HG03097 (cell line): ENCODE measurements around the gene PAWR.
A peak's percentile ranks its signal among the peaks of the same experiment; 100 is the strongest.
"Not testable (repeated sequence)": the region's sequence is repeated elsewhere in the genome, so short reads cannot be mapped to it uniquely, and the experiment has no call there.

Source experiments
- ATAC-seq: cut with Tn5 transposase; IDR thresholded peaks from one replicate; pipeline ENCODE4 v1.9.1; 2021; ENCODE audit not compliant: unreplicated experiment, low FRiP score

The PAWR gene

DNA sequence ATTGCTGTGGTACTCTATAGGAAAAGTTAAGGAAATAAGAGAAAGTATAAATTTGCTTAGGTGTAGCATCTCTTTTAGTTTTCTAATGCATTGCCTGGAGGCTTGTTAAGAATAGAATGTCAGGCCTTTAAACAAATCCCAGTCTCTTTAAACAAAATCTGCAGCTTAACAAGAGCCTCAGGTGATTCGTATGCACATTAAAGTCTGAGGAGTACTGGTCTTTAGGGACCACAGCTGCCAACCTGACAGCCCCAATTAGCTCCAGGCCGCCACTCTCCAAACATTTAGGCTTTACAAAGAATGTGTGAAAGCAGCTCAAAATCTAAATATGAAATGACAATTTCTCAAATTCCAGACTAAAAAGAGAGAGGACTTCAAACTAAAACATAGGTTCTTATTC is 35.7 kb downstream of the PAWR start:
- ATAC-seq: no peak

DNA sequence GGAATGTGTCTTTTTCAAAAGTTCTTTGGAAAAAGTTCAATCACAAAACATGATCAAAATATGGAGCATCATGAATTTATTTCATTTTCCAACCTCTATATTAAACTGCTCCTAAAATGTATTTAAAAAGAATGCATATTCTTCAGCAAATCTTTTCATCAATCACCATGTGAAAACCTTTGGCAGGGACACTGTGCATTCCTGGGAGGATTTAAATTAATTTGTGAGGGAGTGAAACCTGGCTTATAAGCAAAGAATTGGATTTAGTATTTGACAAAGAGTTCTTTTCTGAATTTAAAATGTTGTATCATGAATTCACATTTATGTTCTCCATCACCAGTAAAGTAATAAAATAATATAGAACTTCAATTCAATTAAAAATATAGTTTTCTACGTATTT is 38.2 kb downstream of the PAWR start:
- no peak for ATAC-seq

DNA sequence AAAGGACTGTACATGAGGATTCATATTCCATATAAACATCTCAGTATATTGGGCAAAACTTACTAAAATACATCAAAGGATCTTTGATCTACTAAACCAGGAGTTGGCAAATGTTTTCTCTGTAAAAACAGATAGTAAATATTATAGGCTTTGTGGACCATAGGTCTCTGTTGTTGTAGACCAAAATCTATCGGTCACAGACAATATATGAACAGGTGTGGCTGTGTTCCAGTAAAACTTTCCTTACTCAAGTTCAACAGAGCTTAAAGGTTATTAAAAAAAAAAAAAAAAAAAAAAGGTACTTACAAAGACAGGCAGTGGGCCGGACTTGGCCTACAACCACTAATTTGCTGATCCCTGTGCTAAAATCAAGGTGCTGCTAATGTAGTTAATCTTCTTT is 40.3 kb downstream of the PAWR start:
- ATAC-seq: no peak

DNA sequence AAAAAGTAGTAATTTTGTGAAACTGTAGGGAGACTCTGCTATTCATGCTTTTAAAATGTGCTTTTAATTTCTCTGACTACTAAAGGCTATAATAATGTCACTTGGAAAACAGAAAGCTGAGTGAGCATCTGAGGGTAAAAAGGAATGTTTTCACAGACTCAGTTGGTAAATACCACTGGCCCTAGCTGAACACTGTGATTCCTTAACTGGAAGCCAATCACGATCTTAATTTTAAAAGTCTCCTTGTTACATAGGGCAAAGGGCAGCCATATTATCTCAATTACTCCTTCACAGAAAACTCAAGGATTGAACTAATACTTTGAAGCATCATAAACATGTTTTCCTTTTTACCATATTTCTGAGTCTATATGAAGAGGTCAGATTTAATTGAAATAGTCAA is 41.9 kb downstream of the PAWR start:
- ATAC-seq: no peak

DNA sequence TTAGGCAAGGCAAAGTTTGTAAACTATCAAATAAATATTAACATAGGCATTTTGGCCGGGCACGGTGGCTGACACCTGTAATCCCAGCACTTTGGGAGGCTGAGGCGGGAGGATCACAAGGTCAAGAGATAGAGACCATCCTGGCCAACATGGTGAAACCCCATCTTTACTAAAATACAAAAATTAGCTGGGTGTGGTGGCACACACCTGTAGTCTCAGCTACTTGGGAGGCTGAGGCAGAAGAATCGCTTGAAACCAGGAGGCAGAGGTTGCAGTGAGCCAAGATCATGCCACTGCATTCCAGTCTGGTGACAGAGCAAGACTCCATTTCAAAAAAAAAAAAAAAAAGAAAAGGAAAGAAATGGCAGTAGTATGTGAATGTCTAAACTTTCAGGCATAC is 43.9 kb downstream of the PAWR start:
- not testable (repeated sequence) for ATAC-seq

DNA sequence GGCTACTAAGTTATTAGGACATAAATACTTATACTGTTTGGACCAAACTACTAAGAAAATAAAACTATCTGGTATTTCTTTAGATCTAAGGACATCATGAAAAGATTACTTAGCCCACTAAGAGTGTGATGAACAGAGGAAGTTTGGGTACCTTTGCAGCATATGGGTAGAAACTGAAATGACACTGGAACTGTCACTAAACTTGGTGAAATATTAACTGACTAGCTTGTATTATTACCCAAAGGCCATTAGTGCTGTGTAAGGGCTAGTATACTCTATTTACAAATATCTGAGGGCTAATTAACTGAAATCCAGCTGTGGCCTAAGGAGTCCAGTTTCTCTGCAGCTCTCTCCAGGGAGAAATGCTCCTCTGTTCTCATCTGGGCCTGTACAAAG is 45.5 kb downstream of the PAWR start:
- peak; percentile 100 for ATAC-seq

DNA sequence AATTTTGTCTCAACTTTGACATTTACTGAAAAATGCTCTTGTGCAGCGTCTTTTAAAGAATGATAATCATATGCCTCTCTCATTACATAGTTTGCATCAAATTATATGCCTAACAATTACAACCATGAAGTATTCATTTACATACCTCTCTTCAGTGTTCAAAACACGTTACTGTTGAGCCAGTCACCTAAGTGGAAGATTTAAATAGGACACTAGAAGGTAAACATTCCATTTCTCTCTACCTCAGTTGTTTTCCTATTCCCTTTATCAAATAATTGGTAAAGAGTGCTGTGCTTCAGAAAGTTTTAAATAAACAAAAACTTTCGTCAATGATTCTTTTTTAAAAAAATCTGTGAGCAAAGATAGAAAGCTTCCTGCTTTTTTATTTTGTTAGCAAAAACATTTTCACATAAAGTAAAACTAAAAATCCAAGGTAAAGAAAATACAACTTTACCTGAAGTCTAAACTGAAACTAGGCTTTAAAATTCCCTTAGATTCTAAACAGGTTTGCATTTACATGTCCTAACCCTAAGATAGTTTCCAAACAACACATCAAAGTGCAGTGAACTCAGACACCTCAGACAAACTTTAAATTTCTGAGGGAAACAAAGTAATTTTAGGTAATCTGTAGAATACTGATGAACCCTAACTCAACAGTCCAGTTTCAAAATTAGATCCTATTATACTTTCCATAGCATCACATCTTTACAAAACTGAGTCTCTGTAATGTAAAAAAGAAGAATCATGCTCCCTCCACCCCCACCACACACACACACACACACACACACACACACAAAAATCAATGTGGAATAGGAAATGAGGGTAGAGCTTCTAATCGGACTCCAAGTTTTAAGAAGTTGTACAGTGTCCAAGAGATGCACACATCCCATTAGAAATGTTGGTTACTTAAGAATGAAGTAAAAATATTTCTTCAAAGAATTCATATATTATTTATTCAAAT is 46.2 kb downstream of the PAWR start:
- no peak for ATAC-seq

DNA sequence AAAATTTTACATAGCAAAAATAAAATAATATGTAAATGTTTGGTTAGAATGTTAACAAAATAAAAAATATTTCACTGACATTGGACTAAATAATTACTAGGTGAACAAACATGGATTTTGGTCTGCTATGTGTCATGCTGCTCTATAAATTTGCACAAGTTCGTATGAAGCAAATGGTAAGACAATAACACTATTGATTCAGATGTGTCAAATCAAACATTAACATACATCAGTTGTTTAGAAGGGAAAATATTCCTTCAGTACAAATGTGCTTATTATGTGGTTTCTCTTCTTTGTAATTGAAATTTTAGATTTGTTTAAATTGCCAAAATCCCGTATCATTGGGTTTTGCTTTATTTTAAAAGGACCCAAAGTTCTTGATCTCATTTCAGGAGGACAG is 46.9 kb downstream of the PAWR start:
- ATAC-seq: no peak

DNA sequence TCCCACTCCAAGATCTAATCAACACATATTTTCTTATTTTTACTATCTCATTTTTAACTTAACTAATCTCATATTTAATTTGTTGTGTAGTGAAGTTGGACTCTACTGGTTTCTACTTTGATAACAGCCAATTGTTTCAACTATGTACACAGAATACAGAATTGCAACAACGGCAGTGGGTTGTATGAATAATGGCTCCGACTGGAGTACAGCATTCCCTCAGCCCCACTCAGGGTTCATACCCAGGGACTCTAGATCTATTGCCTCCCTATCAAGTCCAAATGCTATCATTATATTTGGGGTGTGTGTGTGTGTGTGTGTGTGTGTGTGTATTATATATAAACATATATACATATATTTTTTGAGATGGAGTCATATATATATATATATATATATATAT is 52.3 kb downstream of the PAWR start:
- ATAC-seq: no peak

DNA sequence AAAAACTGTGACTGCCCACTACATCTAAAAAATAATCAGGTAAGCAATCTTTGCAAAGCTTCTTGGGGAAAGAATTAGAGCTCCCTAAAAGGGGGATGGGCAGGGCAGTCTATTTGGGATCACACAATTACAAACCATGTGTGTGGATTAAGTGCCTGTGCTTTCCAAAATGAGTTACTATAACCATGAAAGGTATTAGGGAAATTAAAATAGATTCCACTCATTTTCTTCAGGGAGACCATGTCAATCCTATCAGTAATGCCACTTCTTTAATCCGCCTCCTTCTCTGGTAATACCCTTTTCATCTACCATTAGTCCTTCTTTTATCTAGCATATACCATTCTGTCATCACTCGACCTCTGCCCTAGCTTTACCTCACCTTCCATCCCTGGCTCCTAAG is 53.7 kb downstream of the PAWR start:
- ATAC-seq: no peak

DNA sequence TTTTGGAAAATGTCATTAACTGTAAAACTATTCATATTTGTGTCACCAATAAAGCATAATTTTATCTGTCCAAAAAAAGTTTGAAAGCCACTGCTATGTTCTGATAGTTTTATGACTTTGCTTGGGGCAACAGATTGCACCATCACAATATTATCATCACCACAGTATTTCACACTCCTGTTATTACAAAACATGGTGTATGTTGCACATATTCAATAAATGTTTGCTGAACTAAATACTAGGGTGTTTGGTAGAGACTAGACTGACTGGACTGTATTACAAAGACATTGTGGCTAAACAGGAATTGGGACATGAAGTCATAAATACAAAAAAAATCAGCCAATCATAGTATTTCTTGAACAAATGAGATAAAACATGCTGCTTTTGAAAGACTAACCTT is 55.1 kb downstream of the PAWR start:
- no peak for ATAC-seq

DNA sequence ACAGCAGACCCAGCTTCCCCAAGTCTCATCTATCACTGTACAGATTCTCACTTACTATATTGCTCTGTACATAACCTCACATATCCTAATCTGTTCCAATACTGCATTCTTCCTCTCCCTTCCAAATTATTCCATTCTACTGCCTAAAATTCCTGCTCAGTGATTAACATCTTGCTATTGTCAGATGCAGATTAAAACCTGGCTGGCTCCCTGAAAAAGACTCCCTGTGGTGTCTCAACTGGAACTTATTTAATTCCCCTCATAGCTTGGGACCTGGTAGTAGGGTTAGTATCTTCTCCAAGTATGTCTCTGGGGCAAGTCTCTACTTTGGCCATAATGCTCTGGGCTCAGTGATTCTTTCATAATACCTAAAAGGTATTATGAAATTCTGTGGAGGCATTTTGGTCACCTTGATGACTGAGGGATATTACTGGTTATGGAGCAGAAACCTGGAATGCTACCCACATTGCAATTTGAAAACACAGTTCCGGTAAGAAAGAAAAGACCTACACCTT is 55.8 kb downstream of the PAWR start:
- ATAC-seq: no peak

DNA sequence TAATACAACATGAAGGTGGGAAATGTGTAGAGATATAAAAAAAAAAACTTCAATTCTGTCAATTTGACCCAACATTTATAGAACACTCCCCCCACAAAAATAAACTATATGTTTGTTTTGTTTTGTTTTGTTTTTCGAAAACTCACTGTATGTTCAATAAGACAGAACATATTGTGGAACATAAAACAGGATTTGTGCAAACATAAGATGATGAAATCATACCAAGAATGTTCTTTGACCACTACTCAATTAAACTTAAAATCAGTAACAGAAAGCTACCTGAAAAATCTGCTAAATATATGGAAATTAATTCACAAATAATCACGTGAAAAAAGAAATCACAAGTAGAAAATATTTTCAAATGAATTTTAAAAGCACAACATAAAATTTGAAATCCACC is 61.2 kb downstream of the PAWR start:
- no peak for ATAC-seq

DNA sequence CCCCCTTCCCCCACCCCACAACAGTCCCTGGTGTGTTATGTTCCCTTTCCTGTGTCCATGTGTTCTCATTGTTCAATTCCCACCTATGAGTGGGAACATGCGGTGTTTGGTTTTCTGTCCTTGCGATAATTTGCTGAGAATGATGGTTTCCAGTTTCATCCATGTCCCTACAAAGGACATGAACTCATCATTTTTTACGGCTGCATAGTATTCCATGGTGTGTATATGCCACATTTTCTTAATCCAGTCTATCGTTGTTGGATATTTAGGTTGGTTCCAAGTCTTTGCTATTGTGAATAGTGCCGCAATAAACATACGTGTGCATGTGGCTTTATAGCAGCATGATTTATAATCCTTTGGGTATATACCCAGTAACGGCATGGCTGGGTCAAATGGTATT is 64.0 kb downstream of the PAWR start:
- not testable (repeated sequence) for ATAC-seq

DNA sequence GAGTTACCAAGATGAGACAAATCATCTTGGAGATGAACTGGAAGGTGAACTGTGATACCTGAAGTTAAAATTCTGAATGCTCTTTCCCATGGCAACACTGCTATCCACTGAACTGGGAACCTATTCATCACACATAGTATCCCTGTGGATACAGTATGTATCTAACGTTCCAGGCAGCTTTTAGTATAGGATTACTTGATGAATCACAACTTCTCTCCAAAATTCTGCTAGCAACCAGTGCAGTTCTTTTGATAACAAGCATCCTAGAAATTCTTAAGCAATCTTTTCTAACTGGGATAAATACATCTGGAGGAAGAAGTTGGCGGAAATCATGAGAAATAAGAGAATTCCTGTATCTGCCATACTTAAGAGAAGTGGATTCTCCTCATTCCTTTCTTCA is 66.4 kb downstream of the PAWR start:
- no peak for ATAC-seq

DNA sequence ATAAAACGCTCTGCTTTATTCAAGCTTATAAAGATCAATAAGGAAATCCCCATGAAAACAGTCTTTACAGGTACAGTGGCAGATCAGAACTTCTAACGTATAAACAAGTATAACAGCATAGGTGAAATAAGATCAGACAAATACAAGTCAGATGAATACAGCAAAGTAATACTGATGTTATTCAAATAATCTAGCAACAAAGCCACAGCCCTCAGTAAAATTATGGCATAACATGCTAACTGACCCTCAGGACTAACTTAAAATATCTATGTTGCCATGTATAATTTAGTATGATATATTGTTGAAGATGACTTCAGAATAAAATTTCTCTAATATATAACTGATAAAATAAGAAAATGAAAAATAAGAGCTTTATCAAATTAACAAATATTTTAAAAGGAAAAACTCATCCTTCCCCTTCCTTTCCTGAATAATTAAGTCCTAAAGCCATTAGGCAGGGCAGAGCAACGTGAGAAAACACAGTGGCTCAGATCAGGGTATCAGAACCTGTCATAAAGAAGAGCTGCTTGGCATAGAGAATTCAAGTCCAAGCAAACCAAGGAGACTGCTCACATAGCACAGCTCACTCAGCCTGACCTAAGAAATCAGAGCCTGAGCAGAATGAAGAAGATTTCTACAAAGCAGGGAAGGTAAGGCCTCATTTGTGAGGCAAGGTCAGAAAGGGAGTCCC is 70.7 kb downstream of the PAWR start:
- no peak for ATAC-seq

DNA sequence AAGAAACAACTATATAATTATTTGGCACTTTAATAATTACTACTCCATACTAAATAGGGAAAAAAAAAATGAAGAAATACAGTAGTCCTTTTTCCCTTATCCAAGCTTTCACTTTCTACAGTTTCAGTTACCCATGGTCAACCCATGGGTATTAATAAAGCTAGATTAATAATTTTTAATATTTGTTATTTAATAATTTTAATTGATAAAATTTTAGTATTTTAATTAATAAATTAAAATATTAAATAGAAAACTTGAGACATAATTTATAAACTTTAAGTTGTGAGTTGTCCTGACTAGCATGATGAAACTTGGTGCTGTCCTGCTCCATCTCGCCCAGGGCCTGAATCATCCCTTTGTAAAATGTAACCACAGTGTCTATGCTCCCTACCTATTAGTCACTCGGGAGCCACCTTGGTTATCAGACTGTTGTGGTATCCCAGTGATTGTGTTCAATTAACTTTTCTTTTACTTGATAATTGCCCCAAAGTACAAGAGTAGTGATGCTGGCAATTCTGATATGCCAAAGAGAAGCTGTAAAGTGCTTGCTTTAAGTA is 71.8 kb downstream of the PAWR start:
- no peak for ATAC-seq

DNA sequence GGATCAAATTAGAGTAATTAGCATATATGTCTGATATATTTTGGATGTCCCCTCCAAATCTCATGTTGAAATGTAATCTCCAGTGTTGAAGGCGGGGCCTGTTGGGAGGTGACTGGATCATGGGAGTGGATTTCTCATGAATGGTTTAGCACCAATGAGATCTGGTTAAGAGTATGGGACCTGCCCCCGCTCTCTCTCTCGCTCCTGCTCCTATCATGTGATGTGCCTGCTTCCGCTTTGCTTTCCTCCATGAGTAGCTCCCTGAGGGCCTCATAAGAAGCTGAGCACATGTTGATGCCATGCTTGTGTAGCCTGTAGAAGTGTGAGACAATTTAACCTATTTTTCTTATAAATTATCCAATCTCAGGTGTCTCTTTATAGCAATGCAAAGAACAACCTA is 73.1 kb downstream of the PAWR start:
- ATAC-seq: no peak

DNA sequence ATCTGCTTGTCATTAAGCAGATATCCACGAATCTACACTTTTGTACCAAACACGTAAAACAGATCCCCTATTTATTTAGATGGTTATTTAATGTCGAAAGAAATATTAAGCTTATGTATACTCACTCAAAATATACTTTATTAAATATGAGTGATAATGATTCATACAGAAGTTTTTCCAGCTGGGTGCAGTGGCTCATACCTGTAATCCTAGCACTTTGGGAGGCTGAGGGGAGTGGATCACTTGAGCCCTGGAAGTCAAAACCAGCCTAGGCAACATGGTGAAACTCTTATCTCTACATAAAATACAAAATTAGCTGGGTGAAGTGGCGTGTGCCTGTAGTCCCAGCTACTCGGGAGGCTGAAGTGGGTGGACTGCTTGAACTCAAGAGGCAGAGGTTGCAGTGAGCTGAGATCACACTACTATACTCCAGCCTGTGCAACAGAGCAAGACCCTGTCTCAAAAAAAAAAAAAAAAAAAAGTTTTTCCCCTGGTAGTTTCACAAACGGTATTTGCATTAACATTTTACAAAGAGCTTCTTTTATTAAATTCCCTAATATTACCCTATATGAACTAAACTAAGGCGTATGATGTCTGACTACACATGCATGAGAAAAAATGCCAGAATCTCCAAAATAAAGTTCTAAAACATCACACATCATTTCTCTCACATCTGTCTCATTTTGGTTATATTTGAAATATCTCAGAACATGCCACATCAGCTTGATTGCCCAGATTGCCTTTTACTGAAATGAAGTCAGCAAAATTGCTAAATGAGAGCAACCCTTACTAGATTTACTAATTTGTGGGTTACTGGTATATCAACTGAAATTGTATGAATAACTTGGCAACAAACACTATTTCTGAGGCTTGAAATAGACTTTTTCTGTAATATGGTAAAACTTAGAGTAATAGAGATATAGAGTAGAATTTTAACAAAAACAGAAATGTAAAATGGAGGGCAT is 74.9 kb downstream of the PAWR start:
- no peak for ATAC-seq

DNA sequence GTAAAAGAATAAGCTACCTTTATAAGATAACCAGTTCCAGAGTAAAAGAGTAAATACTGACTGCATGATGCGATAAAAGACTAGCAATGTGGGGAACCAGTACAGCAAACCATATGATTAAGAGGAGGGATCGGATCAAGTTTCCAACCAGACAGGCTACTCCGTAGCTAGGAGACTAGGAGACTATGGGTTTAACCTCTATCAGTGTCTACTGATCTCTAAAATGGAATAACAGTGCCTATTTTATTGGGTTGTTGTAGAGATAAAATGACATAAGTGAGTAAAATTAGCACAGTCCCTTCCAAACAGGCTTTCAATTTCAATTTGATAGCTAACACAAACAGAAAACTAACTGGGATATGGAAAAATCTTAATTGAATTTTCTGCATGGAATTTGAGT is 76.0 kb downstream of the PAWR start:
- ATAC-seq: no peak
